SK-N-SH treated with all-trans-retinoic acid at 6 μM for 48 hours (cell line): ENCODE measurements around the gene P3H3.

Experiments
- ATAC-seq: fragments of 200-7000 bp; cut with Tn5 transposase; 3 replicates; pipeline ENCODE4 v1.9.1; 2020; ENCODE audit warnings: mild to moderate bottlenecking, moderate library complexity
- ARNTL ChIP-seq: fragments of 450-650 bp; formaldehyde crosslinking; IDR thresholded peaks from 2 replicates; pipeline ENCODE4 v1.5.0; 2020; ENCODE audit warnings: low read depth, mild to moderate bottlenecking, moderate library complexity, borderline replicate concordance
- BACH2 ChIP-seq: fragments of 250-450 bp; sonication (Bioruptor Pico); IDR thresholded peaks from 2 replicates; pipeline ENCODE4 v1.9.0; 2021; ENCODE audit warnings: mild to moderate bottlenecking, borderline replicate concordance
- CREB5 ChIP-seq: fragments of 250-450 bp; sonication (Bioruptor Pico); IDR thresholded peaks from 2 replicates; pipeline ENCODE4 v1.5.1; 2020; ENCODE audit warnings: low read depth, mild to moderate bottlenecking, moderate library complexity
- CSDC2 ChIP-seq: fragments of 250-450 bp; sonication (Bioruptor Pico); IDR thresholded peaks from 2 replicates; pipeline ENCODE4 v1.5.0; 2020; ENCODE audit warnings: mild to moderate bottlenecking, moderate library complexity
- ESRRG ChIP-seq: fragments of 250-450 bp; sonication (Bioruptor Pico); IDR thresholded peaks from 2 replicates; pipeline ENCODE4 v1.6.1; 2021; ENCODE audit warnings: mild to moderate bottlenecking
- GLIS3 ChIP-seq: fragments of 250-450 bp; sonication (Bioruptor Pico); IDR thresholded peaks from 2 replicates; pipeline ENCODE4 v1.5.0; 2020; ENCODE audit warnings: mild to moderate bottlenecking, moderate library complexity
- ISL1 ChIP-seq: fragments of 250-450 bp; sonication (Bioruptor Pico); IDR thresholded peaks from 2 replicates; pipeline ENCODE4 v2.1.2; 2022; ENCODE audit warnings: mild to moderate bottlenecking, moderate library complexity
- OSR1 ChIP-seq: fragments of 250-450 bp; sonication (Bioruptor Pico); IDR thresholded peaks from 2 replicates; pipeline ENCODE4 v1.8.0; 2022; ENCODE audit warnings: moderate library complexity, mild to moderate bottlenecking, inconsistent platforms
- PPARA ChIP-seq: fragments of 250-450 bp; sonication (Bioruptor Pico); IDR thresholded peaks from 2 replicates; pipeline ENCODE4 v1.5.0; 2020; ENCODE audit warnings: mild to moderate bottlenecking, borderline replicate concordance
- RARB ChIP-seq: fragments of 250-450 bp; sonication (Bioruptor Pico); IDR thresholded peaks from 2 replicates; pipeline ENCODE4 v1.8.0; 2021; ENCODE audit warnings: mild to moderate bottlenecking, moderate library complexity
- SNAI2 ChIP-seq: fragments of 250-450 bp; sonication (Bioruptor Pico); IDR thresholded peaks from 2 replicates; pipeline ENCODE4 v1.5.0; 2020; ENCODE audit warnings: mild to moderate bottlenecking, moderate library complexity
- TOX ChIP-seq: fragments of 250-450 bp; sonication (Bioruptor Pico); IDR thresholded peaks from 2 replicates; pipeline ENCODE4 v1.8.0; 2021; ENCODE audit warnings: mild to moderate bottlenecking, moderate library complexity, borderline replicate concordance
- TSHZ2 ChIP-seq: fragments of 250-450 bp; sonication (Bioruptor Pico); IDR thresholded peaks from 2 replicates; pipeline ENCODE4 v1.5.0; 2020; ENCODE audit warnings: mild to moderate bottlenecking, moderate library complexity
- ZC3H10 ChIP-seq: fragments of 250-450 bp; sonication (Bioruptor Pico); IDR thresholded peaks from 2 replicates; pipeline ENCODE4 v1.5.1; 2021; ENCODE audit warnings: mild to moderate bottlenecking, moderate library complexity
- ZFP3 ChIP-seq: fragments of 250-450 bp; sonication (Bioruptor Pico); IDR thresholded peaks from 2 replicates; pipeline ENCODE4 v1.5.0; 2020; ENCODE audit warnings: mild to moderate bottlenecking, moderate library complexity
- ZFP30 ChIP-seq: fragments of 450-650 bp; formaldehyde crosslinking; IDR thresholded peaks from 2 replicates; pipeline ENCODE4 v1.5.0; 2022; ENCODE audit warnings: mild to moderate bottlenecking, moderate library complexity
- ZNF565 ChIP-seq: fragments of 450-650 bp; formaldehyde crosslinking; conservative IDR thresholded peaks from 2 replicates; pipeline ENCODE4 v1.5.0; 2020; ENCODE audit warnings: low read depth, mild to moderate bottlenecking, moderate library complexity
- ZNF70 ChIP-seq: fragments of 450-650 bp; formaldehyde crosslinking; IDR thresholded peaks from 2 replicates; pipeline ENCODE4 v1.5.0; 2020; ENCODE audit warnings: mild to moderate bottlenecking, moderate library complexity
- ZNF8 ChIP-seq: fragments of 450-650 bp; formaldehyde crosslinking; IDR thresholded peaks from 2 replicates; pipeline ENCODE4 v1.5.0; 2020; ENCODE audit warnings: mild to moderate bottlenecking, moderate library complexity
- TF ChIP-seq, protein P1 (sequence below): fragments of 250-450 bp; sonication (Bioruptor Pico); IDR thresholded peaks from 2 replicates; pipeline ENCODE4 v1.8.0; 2021; ENCODE audit warnings: low read depth, mild to moderate bottlenecking, moderate library complexity, borderline replicate concordance
- TF ChIP-seq, protein P2 (sequence below): fragments of 250-450 bp; sonication (Bioruptor Pico); IDR thresholded peaks from 2 replicates; pipeline ENCODE4 v1.5.1; 2021; ENCODE audit warnings: mild to moderate bottlenecking, moderate library complexity
- TF ChIP-seq, protein P3 (sequence below): fragments of 250-450 bp; sonication (Bioruptor Pico); IDR thresholded peaks from 2 replicates; pipeline ENCODE4 v1.8.0; 2020; ENCODE audit warnings: mild to moderate bottlenecking, moderate library complexity, borderline replicate concordance

P3H3 gene

DNA sequence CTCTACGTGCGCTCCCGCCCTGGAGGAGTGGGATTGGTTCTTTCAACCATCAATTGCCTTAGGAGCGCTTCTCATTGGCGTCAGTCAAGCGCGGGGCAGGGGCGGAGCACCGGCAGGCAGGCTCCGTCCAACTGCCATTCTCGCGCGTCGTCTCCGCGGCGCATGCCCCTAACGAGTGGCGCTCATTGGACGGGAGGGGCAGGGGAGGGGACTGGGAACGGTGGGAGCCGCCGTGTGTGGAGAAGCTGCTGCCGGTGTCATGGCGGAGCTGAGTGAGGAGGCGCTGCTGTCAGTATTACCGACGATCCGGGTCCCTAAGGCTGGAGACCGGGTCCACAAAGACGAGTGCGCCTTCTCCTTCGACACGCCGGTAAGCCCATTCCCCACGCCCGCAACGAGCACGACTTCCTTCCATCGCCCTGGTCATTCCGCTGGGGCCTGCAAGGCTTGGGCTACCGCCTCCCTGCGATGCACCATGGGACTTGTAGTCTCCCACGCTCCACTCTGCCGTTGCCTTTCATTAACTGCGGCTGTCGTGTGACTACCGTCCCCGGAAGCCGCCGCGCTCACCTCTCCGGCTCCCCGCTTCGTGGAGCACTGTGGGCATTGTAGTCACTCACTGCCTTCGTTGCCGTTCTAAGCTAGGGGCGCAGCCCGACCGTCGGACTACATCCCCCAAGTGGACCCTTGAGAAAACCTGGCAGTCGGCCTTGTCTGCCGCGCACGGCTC, 23.9 kb downstream of the P3H3 start, which contains the start of gene USP5:
USP5 (plus strand) TSS at position 230 of the 730 bp plus-strand sequence; CDS start at position 260, 30 bp downstream.
- TF ChIP-seq OSR1 (CRISPR knock-in tag) (no peak), ZNF70 (peak; percentile 72), ZNF565 (peak; percentile 10; the same call in 1 of the 2 replicates), SNAI2 (peak; percentile 98; the same call in 1 of the 2 replicates), ZC3H10 (CRISPR knock-in tag) (no peak), BACH2 (CRISPR knock-in tag) (no peak), ZNF8 (CRISPR knock-in tag) (no peak; the same call in 1 of the 2 replicates), RARB (CRISPR knock-in tag) (no peak), PPARA (CRISPR knock-in tag) (peak; percentile 15; the same call in 1 of the 2 replicates), ISL1 (no peak), ESRRG (CRISPR knock-in tag) (no peak), ZFP30 (CRISPR knock-in tag) (no peak), TOX (CRISPR knock-in tag) (no peak), GLIS3 (0 out of 2 replicates have a peak, but pooled peaks have one; percentile 76), CSDC2 (peak; percentile 98), CREB5 (0 out of 2 replicates have a peak, but pooled peaks have one; percentile 35), ZFP3 (CRISPR knock-in tag) (peak; percentile 92), TSHZ2 (CRISPR knock-in tag) (peak; percentile 100)
- TF ChIP-seq, protein P1, sequence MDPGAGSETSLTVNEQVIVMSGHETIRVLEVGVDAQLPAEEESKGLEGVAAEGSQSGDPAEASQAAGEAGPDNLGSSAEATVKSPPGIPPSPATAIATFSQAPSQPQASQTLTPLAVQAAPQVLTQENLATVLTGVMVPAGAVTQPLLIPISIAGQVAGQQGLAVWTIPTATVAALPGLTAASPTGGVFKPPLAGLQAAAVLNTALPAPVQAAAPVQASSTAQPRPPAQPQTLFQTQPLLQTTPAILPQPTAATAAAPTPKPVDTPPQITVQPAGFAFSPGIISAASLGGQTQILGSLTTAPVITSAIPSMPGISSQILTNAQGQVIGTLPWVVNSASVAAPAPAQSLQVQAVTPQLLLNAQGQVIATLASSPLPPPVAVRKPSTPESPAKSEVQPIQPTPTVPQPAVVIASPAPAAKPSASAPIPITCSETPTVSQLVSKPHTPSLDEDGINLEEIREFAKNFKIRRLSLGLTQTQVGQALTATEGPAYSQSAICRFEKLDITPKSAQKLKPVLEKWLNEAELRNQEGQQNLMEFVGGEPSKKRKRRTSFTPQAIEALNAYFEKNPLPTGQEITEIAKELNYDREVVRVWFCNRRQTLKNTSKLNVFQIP (CRISPR knock-in tag): no peak
- TF ChIP-seq, protein P2, sequence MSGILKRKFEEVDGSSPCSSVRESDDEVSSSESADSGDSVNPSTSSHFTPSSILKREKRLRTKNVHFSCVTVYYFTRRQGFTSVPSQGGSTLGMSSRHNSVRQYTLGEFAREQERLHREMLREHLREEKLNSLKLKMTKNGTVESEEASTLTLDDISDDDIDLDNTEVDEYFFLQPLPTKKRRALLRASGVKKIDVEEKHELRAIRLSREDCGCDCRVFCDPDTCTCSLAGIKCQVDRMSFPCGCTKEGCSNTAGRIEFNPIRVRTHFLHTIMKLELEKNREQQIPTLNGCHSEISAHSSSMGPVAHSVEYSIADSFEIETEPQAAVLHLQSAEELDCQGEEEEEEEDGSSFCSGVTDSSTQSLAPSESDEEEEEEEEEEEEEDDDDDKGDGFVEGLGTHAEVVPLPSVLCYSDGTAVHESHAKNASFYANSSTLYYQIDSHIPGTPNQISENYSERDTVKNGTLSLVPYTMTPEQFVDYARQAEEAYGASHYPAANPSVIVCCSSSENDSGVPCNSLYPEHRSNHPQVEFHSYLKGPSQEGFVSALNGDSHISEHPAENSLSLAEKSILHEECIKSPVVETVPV (CRISPR knock-in tag): no peak; the same call in 1 of the 2 replicates
- peak; percentile 90 for ATAC-seq

DNA sequence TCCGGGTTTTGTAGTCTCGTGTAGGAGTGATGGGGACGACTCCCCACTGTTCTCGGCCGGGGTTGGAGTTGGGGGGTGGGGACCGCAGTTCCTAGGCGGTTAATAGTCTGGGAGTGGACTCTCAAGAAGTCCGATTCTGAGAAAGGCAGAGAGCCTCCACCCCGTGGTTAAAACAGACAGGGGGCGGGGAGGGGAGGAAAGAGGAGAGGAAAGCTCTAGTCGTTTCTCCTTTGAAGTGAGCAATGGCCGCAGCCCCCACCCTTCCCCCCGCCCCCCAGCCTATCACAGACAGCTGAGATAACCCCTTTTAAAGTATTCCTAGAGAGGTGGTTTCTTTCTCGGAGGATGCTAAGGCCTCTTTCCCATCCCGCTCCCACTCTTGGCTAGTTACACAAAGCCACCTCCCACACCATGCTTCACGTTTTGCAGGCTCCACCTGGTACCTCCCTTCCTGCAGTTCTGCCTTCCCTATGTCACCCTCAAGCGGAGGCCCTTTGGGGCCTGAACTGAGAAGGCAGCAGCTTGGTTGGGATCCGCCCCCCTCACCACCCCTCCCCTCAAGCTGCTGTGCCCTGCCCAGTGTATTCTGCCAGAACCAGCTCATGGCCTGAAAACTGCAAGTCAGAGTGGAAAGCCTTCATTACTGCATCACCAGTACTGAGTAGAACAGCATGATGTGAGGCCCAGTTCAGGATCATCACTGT, 24.6 kb downstream of the P3H3 start:
- TF ChIP-seq GLIS3: no peak
- TF ChIP-seq ZNF8 (CRISPR knock-in tag): no peak
- no peak for TF ChIP-seq CREB5
- ATAC-seq: peak; percentile 0

DNA sequence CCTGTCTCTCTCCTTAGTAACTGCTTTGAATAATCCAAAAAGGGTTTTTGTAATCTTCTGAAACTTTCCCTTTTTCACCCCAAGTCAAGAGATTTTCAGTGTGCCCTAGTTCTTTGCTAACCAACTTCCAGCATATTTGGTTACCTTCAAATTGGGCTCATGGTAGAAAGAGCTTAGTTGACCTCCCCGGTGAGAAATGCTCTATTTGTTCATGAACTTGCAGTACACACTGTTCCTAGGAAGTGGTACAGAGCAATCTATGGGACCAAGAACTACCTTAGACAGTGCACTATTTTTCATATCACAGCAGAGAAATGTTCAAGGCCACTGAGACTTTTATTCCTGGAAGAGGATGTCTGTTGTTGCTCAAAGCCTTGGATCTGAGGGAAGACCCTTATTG, 25.4 kb downstream of the P3H3 start:
- no peak for ATAC-seq
- TF ChIP-seq ZFP3 (CRISPR knock-in tag) (no peak), ARNTL (no peak), OSR1 (CRISPR knock-in tag) (no peak), ESRRG (CRISPR knock-in tag) (no peak), CSDC2 (no peak), RARB (CRISPR knock-in tag) (no peak), ZNF70 (no peak), BACH2 (CRISPR knock-in tag) (no peak), CREB5 (no peak), ZC3H10 (CRISPR knock-in tag) (no peak), SNAI2 (no peak), ZFP30 (CRISPR knock-in tag) (no peak)
- TF ChIP-seq, protein P3, sequence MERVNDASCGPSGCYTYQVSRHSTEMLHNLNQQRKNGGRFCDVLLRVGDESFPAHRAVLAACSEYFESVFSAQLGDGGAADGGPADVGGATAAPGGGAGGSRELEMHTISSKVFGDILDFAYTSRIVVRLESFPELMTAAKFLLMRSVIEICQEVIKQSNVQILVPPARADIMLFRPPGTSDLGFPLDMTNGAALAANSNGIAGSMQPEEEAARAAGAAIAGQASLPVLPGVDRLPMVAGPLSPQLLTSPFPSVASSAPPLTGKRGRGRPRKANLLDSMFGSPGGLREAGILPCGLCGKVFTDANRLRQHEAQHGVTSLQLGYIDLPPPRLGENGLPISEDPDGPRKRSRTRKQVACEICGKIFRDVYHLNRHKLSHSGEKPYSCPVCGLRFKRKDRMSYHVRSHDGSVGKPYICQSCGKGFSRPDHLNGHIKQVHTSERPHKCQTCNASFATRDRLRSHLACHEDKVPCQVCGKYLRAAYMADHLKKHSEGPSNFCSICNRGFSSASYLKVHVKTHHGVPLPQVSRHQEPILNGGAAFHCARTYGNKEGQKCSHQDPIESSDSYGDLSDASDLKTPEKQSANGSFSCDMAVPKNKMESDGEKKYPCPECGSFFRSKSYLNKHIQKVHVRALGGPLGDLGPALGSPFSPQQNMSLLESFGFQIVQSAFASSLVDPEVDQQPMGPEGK: no peak
- TF ChIP-seq, protein P2 (CRISPR knock-in tag): no peak
